Upper lobe of left lung (tissue), 4 donors: ENCODE results near the gene SLC50A1.
A peak's percentile ranks its signal among the peaks of the same experiment; 100 is the strongest.

ENCODE experiments used
- EP300 ChIP-seq, 4 donors: sonication (generic); formaldehyde crosslinking; IDR thresholded peaks; one replicate each; pipeline ENCODE4 v1.5.1; 2017; ENCODE audit warnings: antibody characterized with exemption in 4 of 4, control low read depth in 2 of 4
- POLR2A ChIP-seq, 4 donors: fragments of 450-650 bp; IDR thresholded peaks; one replicate each; pipeline ENCODE4 v1.5.1; 2016 to 2017; ENCODE audit warnings: antibody characterized with exemption in 4 of 4, mild to moderate bottlenecking in 2 of 4
- TF ChIP-seq, protein P1 (sequence below), 6 experiments: fragments of 450-650 bp in 4 of 6; fragments of 200-600 bp in 2 of 6; sonication (generic) in 2 of 6; IDR thresholded peaks; one replicate each; pipeline ENCODE4 v1.5.1; 2016 to 2019; ENCODE audit warnings: antibody characterized with exemption in 6 of 6

DNA sequence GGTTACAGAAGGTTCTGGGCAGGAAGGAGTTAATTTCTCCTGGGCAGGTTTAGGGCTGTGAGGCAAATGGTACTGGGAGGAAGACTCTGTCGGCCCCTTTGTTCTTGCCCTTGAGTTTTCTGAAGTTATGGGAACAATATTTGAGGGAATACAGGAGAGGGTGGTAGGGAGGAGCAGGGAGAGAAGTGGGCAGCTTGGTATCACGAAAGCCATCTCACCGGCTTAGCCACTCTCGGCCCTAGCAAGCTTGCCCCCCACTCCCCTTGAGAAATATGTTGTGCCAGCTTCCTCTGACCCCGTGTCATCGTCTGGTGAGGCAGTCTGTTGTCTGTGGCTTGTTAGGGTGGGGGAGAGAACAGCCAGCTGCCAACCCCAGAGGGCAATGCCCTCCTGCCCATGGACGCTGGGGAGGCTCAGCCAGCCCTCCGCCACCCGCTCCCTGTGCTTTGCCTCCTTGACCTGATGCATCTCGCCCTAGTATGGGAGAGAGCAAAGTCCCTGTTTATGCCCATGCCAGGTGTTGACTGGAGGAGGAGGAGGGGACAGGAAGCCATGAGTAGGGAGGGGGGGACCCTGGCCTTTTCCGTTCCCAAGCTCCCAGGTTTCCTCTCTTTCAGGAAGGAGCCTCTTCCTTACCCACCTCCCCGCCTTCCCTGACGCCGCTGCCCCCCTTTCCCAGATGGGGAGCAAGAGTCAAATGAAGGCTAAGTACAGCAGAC, 6.7 kb upstream of the SLC50A1 start:
- TF ChIP-seq, protein P1, sequence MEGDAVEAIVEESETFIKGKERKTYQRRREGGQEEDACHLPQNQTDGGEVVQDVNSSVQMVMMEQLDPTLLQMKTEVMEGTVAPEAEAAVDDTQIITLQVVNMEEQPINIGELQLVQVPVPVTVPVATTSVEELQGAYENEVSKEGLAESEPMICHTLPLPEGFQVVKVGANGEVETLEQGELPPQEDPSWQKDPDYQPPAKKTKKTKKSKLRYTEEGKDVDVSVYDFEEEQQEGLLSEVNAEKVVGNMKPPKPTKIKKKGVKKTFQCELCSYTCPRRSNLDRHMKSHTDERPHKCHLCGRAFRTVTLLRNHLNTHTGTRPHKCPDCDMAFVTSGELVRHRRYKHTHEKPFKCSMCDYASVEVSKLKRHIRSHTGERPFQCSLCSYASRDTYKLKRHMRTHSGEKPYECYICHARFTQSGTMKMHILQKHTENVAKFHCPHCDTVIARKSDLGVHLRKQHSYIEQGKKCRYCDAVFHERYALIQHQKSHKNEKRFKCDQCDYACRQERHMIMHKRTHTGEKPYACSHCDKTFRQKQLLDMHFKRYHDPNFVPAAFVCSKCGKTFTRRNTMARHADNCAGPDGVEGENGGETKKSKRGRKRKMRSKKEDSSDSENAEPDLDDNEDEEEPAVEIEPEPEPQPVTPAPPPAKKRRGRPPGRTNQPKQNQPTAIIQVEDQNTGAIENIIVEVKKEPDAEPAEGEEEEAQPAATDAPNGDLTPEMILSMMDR (IDR thresholded peaks at IDR 0.05): no peak
- TF ChIP-seq EP300 (IDR thresholded peaks at IDR 0.05) (peak in 1 of 4 donors; percentile 63), POLR2A (IDR thresholded peaks at IDR 0.05) (peak in 1 of 4 donors; percentile 54)
